Measurements from ENCODE around the gene ATXN3.

Gene ATXN3

DNA sequence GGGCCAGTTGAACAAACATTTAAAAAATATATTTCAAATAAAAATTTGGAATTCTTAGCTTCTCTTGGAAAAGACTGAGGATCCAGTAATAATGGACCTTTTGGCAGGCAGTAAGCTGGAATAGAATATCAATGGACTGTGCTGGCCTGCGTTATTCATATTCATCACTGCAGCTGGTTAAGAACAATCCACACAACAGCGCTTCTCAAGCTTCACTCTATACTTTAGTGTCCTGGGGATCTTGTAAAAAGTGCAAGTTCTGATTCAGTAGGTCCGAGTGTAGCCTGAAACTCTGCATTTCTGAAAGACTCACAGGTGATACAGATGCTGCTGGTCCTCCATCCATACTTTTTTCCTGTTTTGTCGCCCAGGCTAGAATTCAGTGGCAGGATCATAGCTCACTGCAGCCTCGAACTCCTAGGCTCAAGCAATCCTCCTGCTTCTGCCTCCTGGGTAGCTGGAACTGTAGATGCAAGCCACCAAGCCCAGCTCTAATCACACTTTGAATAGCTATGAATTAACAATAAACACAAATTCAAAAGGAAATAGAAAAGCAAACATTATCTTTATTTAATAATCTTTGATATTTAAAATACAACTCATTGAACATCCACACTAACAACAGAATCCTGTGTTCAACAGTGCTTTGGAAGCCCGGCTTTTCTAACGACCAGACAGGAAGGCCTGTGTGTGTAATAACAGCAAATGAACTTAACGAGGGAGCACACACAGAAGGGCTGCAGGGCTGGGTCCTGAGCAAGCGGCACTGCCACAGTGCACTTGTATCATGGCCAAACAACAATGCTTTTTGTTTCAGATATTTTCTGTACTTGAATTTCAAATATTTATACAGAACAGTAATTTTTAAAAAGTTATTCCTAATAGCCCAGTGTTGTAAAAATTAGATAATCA lies 48.1 kb downstream of the ATXN3 start:
- DNase-seq = no peak

DNA sequence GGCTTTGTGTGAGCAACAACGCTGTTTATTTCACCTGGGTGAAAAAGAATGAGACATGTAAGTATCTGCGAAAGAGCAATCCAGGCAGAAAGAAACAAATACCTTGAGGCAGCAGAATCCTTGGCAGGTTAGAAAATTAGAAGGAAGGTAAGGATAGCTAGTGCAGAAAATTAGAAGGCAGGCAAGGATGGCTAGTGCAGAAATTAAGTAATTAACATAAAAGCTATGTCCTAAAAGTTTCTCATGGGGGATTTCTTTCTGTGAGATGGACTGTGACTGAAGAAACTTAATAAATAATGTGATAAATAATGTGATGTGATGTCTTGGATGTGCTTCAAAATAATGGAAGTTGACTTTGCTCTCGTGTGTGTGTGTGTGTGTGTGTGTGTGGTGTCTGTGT lies 56.6 kb downstream of the ATXN3 start:
- DNase-seq = no peak

DNA sequence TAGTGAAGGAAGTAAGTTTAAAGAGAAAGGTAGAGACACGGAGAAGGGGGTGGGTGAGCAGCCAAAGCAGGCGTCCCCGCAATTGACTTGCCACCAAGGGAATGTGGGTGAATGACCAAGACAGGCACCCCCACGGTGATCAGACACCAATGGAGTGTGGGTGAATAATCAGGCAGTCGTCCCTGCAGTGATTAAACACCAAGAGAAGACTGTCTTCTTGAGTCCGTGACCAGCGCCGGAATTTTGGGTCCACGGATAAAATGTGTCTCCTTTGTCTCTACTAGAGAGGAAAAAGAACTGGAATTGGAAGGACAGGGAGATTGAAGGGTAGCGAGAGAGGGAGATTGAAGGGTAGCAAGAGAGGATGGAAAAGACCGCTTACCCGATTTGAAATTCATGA lies 57.2 kb downstream of the ATXN3 start:
- DNase-seq = peak; percentile 11

DNA sequence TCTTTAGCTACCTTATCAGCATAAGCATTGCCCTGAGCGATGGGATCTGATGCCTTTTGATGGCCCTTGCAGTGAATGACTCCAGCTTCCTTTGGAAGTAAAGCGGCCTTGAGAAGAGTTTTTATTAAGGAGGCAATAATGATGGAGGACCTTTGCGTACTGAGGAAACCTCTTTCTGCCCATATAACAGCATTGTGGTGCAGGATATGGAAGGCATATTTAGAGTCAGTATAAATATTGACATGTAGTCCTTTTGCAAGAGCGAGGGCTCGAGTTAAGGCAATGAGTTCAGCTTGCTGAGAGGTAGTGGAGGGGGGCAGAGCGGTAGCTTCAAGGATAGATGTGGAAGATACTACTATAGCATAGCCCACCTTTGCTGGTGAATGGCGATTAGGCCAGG lies 60.5 kb downstream of the ATXN3 start:
- peak; percentile 13 for DNase-seq

DNA sequence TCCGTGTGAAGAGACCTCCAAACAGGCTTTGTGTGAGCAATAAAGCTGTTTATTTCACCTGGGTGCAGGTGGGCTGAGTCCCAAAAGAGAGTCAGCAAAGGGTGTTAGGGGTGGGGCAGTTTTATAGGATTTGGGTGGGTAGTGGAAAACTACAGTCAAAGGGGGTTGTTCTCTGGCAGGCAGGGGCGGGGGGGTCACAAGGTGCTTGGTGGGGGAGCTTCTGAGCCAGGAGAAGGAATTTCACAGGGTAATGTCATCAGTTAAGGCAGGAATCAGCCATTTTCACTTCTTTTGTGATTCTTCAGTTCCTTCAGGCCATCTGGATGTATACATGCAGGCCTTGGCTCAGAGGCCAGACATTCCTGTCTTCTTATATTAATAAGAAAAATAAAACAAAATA lies 64.6 kb downstream of the ATXN3 start:
- peak; percentile 33 for DNase-seq

DNA sequence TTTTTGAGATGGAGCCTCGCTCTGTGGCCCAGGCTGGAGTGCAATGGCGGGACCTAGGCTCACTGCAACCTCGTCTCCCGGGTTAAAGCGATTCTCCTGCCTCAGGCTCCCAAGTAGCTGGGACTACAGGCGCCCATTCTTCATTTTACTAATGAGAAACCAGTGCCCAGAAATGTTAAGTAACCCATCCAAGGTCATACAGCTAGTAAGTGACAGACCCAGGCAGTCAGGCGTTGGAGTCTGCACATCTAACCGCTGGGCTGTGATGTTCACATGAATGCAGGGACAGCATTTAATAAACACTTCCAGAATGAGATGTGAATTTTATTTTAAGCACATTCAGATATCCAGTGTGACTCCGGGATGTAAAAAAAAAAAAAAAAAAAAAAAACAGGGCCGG lies 65.2 kb downstream of the ATXN3 start:
- peak; percentile 33 for DNase-seq

DNA sequence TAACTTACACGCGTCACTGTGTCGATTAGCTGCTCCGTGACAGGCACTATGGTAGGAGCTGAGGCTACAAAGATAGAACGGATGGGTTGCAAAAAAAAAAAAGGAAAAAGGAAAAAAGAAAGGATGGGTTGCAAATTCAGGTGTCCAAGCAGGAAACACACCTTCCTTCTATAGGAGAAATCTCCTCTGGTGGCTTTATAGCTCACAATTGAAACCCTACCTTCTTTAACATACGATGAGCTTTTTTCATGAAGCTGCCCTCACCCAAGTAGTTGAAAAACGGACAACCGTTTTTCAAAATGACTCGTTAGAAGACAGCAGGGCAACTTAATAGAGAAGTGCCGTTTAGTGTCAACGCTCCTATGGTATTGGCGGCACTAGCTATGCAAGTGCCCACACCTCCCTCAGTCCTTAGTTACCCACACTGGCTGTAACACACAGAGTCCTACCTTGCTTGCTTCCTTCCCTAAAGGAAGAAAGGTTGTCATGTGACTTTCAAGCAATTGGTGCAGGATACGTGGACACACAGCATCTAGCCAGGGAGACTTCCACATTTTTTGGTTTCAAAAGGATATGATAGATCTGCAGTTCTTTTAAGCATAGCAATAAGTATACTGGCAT lies 65.8 kb downstream of the ATXN3 start:
- DNase-seq = peak; percentile 62

DNA sequence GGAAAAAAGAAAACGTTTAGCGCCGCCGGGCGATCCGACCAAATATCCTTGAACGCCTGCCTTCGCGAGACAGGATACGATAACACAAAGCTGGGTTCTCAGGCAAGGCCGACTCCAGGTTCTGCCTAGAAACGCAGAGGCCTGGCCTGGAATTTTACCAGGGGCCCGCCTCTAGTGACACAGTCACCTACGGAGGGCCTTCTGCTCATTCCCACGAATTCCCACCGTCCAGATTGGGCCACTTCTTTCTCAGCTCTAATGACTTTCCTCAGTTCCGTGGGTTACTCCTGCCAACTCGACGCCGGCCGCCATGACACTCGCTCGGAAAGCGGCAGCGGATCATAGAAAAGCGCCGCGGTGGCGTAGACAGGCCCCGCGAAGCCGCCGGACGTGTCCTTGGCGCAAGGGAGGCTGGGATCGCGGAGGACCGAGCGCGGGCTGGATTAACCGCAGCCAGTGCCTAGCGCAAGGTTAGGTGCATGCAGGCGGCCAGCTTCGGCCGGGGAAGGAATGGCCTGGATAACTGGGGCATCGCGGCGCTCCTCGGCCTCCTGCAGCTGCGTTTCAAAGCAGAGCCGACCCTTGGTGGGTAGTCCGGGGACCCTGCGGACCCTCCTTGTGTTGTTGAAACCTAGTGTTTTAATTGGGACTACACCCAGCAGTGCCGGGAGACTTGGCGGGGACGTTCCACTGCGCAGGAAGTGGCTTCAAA lies 66.5 kb downstream of the ATXN3 start, which contains the start of gene TRIP11:
Gene TRIP11, minus strand, starts transcription at position 341 of the 712 bp plus-strand sequence. CDS start 374 bp downstream, outside the sequence.
- peak; percentile 98 for DNase-seq

DNA sequence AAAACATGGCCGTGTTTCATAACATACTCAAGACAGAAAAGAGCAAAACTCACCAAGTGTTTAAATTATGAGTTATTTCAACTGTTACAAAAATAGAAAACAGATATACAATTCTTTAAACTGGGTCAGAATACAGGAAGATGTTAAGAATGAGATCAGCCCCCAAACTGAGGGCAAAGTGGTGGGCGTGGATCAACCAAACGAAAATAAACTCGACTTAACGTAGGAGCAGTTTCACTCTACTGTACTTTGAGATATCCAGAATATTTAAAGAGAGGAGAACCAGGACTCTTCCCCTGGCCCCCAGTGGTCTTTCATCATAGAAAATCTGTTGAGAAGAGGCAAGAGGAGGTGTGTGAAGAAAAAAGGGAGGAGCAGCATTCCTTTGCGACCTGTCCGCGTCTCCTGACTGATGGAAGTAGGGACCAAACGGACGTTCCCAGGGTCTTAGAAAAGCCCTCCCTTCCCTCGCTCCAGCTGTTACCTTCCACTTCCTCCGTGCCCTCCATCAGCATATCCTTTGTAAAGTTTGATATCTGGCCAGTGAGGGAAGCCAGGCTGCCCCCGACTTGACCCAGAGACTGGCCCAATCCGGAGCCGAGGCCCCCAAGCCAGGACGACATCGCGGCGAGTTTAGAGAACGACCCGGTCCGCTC lies 67.2 kb downstream of the ATXN3 start:
- no peak for DNase-seq

DNA sequence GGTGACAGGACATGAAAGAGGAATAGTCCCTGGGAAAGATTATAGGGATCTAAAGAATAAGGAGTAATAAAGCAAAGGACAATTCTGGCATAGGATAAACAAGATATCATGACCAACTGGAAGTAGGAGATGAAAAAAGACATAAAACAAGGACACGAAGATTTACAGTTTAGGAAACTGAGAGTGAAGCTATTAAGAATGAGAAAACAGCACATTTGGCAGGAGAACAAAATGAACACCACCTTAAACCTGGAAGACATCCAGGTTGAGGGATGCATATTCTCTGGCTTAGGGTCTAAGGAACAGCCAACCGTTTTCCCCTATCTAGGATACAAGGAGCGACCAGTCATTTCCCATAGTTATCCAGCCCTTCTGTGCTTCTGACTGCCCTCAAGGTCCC lies 68.4 kb downstream of the ATXN3 start:
- DNase-seq = no peak

DNA sequence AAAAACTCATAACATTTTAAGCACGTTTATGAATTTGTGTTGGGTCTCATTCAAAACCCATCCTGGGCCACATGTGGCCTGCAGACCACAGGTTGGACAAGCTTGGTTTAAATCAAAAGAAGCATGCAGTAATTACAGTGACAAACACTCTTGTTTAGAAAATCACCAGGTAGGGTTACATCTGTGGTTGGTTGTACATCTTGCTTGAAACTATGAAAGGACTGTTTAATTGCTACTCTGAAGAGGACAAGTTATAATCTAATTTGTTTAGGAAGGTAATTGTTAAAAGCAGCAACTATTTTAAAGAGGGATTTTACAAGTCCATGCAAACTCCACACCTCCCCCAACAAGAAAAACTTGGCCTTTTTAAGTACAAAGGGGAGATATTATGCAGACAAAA lies 70.5 kb downstream of the ATXN3 start:
- no peak for DNase-seq

DNA sequence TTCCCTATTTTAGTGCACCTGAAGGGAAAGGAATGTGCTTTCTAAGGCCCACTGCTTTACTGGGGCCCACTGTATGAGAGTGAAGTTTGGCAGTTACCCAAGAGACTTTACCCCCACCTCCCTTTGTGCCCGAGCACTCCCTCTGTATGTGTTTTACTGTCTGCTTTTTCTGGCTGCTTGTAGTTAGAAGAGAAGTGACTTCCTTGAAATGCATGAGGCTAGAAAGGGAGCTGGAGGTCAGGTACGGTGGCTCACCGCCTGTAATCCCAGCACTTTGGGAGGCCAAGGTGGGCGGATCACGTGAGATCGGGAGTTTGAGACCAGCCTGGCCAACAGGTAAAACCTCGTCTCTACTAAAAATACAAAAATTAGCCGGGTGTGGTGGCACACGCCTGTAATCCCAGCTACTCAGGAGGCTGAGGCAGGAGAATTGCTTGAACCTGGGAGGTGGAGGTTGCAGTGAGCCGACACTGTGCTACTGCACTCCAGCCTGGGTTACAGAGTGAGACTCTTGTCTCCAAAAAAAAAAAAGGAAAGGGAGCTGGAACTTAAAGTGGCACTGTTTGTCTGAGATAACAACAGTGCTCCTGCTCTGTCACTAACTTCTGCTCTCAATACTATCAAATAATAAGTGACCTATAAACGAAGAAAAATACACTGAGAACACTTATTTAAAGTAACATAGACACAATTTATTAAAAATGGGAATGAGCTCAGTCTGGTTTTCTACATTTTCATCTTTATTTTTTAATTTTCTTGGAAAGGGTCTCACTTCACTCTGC lies 72.3 kb downstream of the ATXN3 start:
- no peak for DNase-seq

DNA sequence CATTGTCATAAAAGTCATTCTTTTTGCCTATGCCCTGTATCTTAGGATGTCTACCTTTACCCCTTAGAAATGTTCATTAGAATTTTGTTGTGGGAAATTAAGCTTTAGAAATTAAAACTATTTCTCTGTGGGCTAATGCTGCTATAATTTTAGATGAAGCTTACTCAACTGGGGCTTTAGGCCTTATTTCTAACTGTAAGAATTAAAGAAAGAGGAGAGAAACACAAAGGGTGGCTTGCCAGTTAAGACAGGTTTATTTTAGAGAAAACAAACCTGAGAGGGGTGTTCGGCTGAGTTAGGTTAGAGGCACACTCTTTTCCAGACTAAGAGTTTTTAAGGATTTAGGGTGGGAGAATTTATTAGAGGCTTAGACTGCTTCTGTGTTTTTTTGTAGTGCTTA lies 72.9 kb downstream of the ATXN3 start:
- no peak for DNase-seq

DNA sequence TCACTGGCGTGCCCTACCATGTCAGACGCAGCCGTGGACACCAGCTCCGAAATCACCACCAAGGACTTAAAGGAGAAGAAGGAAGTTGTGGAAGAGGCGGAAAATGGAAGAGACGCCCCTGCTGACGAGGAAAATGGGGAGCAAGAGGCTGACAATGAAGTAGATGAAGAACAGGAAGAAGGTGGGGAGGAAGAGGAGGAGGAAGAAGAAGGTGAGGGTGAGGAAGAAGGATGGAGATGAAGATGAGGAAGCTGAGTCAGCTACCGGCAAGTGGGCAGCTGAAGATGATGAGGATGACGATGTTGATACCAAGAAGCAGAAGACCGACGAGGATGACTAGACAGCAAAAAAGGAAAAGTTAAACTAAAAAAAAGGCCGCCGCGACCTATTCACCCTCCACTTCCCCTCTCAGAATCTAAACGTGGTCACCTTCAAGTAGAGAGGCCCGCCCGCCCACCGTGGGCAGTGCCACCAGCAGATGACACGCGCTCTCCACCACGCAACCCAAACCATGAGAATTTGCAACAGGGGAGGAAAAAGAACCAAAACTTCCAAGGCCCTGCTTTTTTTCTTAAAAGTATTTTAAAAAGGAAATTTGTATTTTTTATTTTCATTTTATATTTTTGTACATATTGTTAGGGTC lies 79.7 kb downstream of the ATXN3 start:
- no peak for DNase-seq

DNA sequence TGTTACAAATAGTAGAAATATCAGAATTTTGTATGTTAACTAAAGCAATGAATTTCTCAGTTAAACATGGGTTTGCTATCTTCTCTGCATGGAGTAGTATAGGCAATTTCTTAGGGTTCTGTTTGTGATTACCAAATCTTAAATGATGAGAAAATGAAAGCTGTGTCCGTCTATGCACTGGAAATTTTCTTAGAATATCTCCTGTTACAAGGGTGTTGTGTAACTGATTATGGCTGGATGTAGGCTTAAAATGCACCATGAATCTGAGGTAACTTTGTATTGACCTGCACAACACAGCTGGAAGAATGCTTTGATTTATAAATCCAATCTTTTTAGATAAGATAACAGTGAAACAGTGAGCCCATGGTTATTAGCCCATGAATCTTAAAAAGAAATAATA lies 84.3 kb downstream of the ATXN3 start:
- no peak for DNase-seq

DNA sequence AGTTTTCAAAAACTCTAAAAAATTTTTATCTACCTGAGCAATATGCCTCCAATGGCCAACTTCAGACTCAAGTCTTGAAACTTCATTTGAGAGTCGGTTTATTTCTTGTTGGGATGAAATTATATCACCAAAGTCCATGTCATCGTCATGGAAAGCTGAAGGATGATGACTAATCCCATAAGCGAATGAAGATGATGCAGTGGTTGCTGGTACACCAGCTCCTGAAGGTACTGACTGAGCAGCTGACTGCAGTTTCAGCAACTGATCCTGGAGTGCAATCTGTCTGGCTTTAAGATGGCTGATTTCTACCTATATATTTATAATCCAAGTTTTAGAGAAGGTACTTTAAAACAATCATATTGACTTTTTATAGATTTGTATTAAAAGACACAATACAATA lies 84.9 kb downstream of the ATXN3 start:
- DNase-seq = no peak

DNA sequence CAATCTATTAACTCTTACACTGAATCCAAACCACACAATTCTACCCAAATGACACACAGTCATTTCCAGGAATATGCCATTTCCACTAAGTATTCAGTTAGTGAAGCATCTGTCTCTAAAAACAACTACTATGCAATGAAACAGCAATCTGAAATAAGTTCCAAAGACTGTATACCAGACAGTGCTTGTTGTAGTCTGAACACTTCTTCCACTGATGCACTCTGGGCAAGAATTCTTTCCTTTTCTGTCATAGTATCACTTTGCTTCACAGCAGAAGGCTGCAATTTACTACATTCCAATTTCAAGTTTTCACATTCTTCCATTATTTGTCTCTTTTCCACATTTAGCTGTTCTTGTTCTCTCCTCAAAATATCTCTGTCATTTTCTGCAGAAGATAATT lies 92.3 kb downstream of the ATXN3 start:
- DNase-seq = no peak

DNA sequence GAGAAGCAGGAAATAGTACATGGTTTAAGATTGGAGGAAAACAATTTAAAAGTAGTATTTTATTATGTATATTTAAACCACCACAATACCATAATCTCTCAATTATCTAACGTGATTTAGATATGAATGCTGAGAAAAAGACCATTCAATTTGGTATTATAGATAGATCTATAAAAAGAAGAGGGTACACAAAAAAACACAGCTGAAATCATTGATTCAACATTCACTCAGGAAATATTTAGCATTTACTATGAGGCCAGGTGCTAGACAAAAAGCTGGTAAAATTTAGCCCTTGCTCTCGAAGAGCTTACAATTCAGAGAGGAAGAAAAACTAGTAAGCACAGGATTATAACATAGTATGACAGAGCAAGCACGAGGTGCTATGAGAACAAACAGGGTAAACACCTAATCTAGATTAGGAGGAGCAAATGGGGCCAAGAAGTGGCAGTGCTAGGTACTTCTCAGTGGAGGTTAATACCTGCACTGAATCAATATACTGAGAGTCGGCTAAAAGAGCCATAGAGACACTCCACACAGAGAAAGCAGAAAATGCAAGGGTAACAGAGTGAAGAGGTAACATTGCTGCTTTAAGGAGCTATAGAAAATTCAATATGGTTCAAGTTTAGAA lies 94.1 kb downstream of the ATXN3 start:
- DNase-seq = no peak

DNA sequence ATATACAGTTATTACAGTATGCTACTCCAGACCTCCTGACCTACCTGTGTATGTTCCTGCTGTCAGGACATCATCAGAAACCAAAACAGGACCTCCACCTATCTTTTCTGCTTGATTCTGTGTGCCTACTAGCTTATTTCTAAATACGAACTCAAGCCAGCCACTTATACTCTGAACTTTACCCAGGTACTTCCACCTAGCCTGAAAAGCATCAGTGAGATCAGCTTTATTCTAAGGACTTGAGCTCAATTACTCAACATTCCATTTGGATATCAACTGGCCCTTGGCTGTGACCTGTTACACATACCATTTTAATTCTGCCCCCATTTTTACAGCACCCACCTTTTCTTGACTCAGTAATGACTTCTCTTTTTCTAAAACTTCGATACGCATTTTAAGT lies 95.7 kb downstream of the ATXN3 start:
- DNase-seq = no peak

DNA sequence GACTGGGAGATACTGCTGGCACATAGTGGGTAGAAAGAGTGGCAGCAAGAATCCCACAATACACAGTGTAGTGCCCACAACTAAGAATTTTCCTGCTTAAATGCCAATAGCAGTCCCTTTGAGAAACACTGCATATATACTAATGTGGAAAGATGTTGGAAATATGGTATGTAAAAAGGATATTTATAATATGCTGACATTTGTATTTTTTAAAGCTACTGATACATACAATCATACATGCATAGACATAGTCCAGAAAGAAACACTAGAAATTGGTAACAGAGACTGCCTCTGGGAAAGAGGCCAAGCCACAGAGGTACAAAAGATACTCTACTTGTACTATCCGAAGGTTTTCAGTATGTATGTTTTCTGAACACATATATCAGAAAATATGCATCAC lies 96.8 kb downstream of the ATXN3 start:
- no peak for DNase-seq

Measured in activated CD8-positive, alpha-beta memory T cell treated with anti-CD3 and anti-CD28 coated beads for 24 hours (primary cell).